Uterus (tissue), 4 donors: Measurements from ENCODE around the gene ERVFRD-1. TPM values are rescaled to one million over a fixed set of nuclear protein-coding genes. Genes with fewer than 3 reads are reported as not detected.
A peak's percentile ranks its signal among the peaks of the same experiment; 100 is the strongest.
"Not testable (repeated sequence)": the region's sequence is repeated elsewhere in the genome, so short reads cannot be mapped to it uniquely, and the experiment has no call there.

Source experiments
- DNase-seq, 2 donors: peaks; one replicate each; pipeline ENCODE4 v3.0.0-alpha.2; 2019 to 2020
- H3K27ac ChIP-seq, 2 donors: fragments of 200-600 bp; sonication (generic); 1 replicate in 1 of 2; 2 replicates in 1 of 2; pipeline ENCODE4 v1.5.1; 2016 to 2018
- H3K27me3 ChIP-seq, 2 donors: fragments of 200-600 bp; sonication (generic); one replicate each; pipeline ENCODE4 v1.5.1; 2018 to 2019; ENCODE audit warnings: control low read depth in 1 of 2
- H3K36me3 ChIP-seq, 2 donors: fragments of 200-600 bp; sonication (generic); one replicate each; pipeline ENCODE4 v1.5.1; 2019; ENCODE audit warnings: control low read depth in 1 of 2
- H3K4me1 ChIP-seq, 2 donors: fragments of 200-600 bp; sonication (generic); one replicate each; pipeline ENCODE4 v1.5.1; 2018 to 2019; ENCODE audit warnings: control low read depth in 1 of 2
- H3K4me3 ChIP-seq, 2 donors: fragments of 200-600 bp; sonication (generic); 1 replicate in 1 of 2; 2 replicates in 1 of 2; pipeline ENCODE4 v1.5.1; 2018 to 2019; ENCODE audit warnings: mild to moderate bottlenecking in 1 of 2
- H3K9me3 ChIP-seq, 2 donors: fragments of 200-600 bp; sonication (generic); one replicate each; pipeline ENCODE4 v1.5.1; 2019; ENCODE audit warnings: control low read depth in 1 of 2
- CTCF ChIP-seq, 4 experiments: fragments of 200-600 bp in 2 of 4; fragments of 450-650 bp in 2 of 4; sonication (generic) in 2 of 4; IDR thresholded peaks; one replicate each; pipeline ENCODE4 v1.5.1; 2016 to 2019; ENCODE audit warnings: antibody characterized with exemption in 4 of 4, mild to moderate bottlenecking in 2 of 4, moderate library complexity in 1 of 4
- POLR2A ChIP-seq, 2 donors: fragments of 450-650 bp; IDR thresholded peaks; one replicate each; pipeline ENCODE4 v1.6.1; 2016; ENCODE audit warnings: antibody characterized with exemption in 2 of 2, mild to moderate bottlenecking in 1 of 2, moderate library complexity in 1 of 2
- intact Hi-C: fragments of 100-400 bp; cut with DNase I; formaldehyde crosslinking; loops from one replicate; pipeline ENCODE4 v1.15.1; 2023; ENCODE audit warnings: low total_unique reads
- total RNA-seq, 4 donors: library from RNA; depleted of rRNA in 3 of 4; stranded (reverse); fragments of >200 nt in 3 of 4; gene quantifications; one replicate each; pipeline versions ENCODE4 v1.1.0 to v1.2.4, GENCODE V29; 2014 to 2023
- donor health status: DM: yes; HTN: yes; CAD: no.

The ERVFRD-1 gene
- total RNA-seq, 4 donors from 2014 or later: 0.14 to 0.21 TPM; not detected in 2

GRCh38 chr6:11092668-11093375 is 18.7 kb downstream of the ERVFRD-1 start:
- Histone ChIP-seq H3K27me3 (no peaks in the 10 kb centered on the region), H3K36me3 (no peaks in the 10 kb centered on the region), H3K27ac (peak overlapping the region; percentile 99 to 100), H3K4me3 (peak overlapping the region; percentile 96 to 100), H3K9me3 (no peaks in the 10 kb centered on the region), H3K4me1 (no peaks in the 10 kb centered on the region)
- no peak for DNase-seq
- TF ChIP-seq CTCF (IDR thresholded peaks at IDR 0.05): no peak
- TF ChIP-seq POLR2A (IDR thresholded peaks at IDR 0.05): no peak
- intact Hi-C loops: no loop called here

- DNase-seq, H3K36me3 ChIP-seq, H3K27ac ChIP-seq, H3K4me3 ChIP-seq, H3K9me3 ChIP-seq, intact Hi-C loops, H3K27me3 ChIP-seq, H3K4me1 ChIP-seq: not testable (repeated sequence)
Observed at GRCh38 chr6:11091141-11091540, 20.4 kb downstream of the ERVFRD-1 start.

- Histone ChIP-seq H3K9me3 (no peaks in the 10 kb centered on the region), H3K27me3 (no peaks in the 10 kb centered on the region), H3K4me3 (no peak overlapping the region), H3K27ac (no peak overlapping the region), H3K36me3 (no peaks in the 10 kb centered on the region), H3K4me1 (no peaks in the 10 kb centered on the region)
- no peak for DNase-seq
- TF ChIP-seq POLR2A (IDR thresholded peaks at IDR 0.05) (no peak), CTCF (IDR thresholded peaks at IDR 0.05) (no peak)
- intact Hi-C loops: no loop called here
Observed at GRCh38 chr6:11089695-11090094, 21.8 kb downstream of the ERVFRD-1 start.

- H3K27me3 ChIP-seq, H3K36me3 ChIP-seq, H3K4me3 ChIP-seq, intact Hi-C loops, H3K4me1 ChIP-seq, H3K9me3 ChIP-seq, DNase-seq, H3K27ac ChIP-seq: not testable (repeated sequence)
Observed at GRCh38 chr6:11087141-11087812, 24.2 kb downstream of the ERVFRD-1 start.

GRCh38 chr6:11085758-11086435 is 25.6 kb downstream of the ERVFRD-1 start:
- intact Hi-C loops: no loop called here
- no peaks in the 10 kb centered on the region for H3K27me3 ChIP-seq
- no peaks in the 10 kb centered on the region for H3K9me3 ChIP-seq
- TF ChIP-seq POLR2A (IDR thresholded peaks at IDR 0.05) (no peak), CTCF (IDR thresholded peaks at IDR 0.05) (no peak)
- no peak overlapping the region for H3K27ac ChIP-seq
- no peaks in the 10 kb centered on the region for H3K36me3 ChIP-seq
- H3K4me3 ChIP-seq: no peak overlapping the region
- no peaks in the 10 kb centered on the region for H3K4me1 ChIP-seq
- DNase-seq: no peak

GRCh38 chr6:11083956-11084355 is 27.6 kb downstream of the ERVFRD-1 start:
- Histone ChIP-seq H3K27me3 (no peaks in the 10 kb centered on the region), H3K27ac (no peak overlapping the region), H3K4me3 (no peak overlapping the region), H3K36me3 (no peaks in the 10 kb centered on the region), H3K4me1 (no peaks in the 10 kb centered on the region), H3K9me3 (no peaks in the 10 kb centered on the region)
- intact Hi-C loops: no loop called here
- no peak for DNase-seq
- TF ChIP-seq CTCF (IDR thresholded peaks at IDR 0.05) (no peak), POLR2A (IDR thresholded peaks at IDR 0.05) (no peak)
